KOPT-K1 (cell line): ENCODE measurements around the gene LPP.

Experiments used
- H3K27ac ChIP-seq: fragments of 200-600 bp; sonication (generic); 2 replicates; pipeline ENCODE4 v1.5.1; 2016; ENCODE audit warnings: antibody characterized with exemption, mild to moderate bottlenecking, low read depth, low read length; ENCODE audit not compliant: poor library complexity, severe bottlenecking
- H3K36me3 ChIP-seq: fragments of 200-600 bp; sonication (generic); 2 replicates; pipeline ENCODE4 v1.5.1; 2017; ENCODE audit warnings: antibody characterized with exemption, mild to moderate bottlenecking, low read length, moderate library complexity; ENCODE audit not compliant: insufficient read depth
- H3K9me3 ChIP-seq: fragments of 200-600 bp; sonication (generic); 2 replicates; pipeline ENCODE4 v1.5.1; 2017; ENCODE audit warnings: antibody characterized with exemption, low read length, mild to moderate bottlenecking; ENCODE audit not compliant: insufficient read depth, poor library complexity, severe bottlenecking

The LPP gene

GRCh38 chr3:188154014-188154808, at the start of gene LPP:
LPP (plus strand) TSS chr3:188154157; CDS start chr3:188406121, 251,964 bp downstream.
- Histone ChIP-seq H3K27ac (peak within 1 kb of the TSS; percentile 94), H3K9me3 (no peaks in the 10 kb centered on the region), H3K36me3 (no peaks in the 10 kb centered on the region)

- Histone ChIP-seq H3K36me3 (no peaks in the 10 kb centered on the region), H3K27ac (no peak overlapping the region), H3K9me3 (peaks cover 3% of the 10 kb centered on the region)
Observed at GRCh38 chr3:188106006-188106405, 48.0 kb upstream of the LPP start.

- no peak overlapping the region for H3K27ac ChIP-seq
- no peaks in the 10 kb centered on the region for H3K9me3 ChIP-seq
- H3K36me3 ChIP-seq: no peaks in the 10 kb centered on the region
Observed at GRCh38 chr3:188106454-188106853, 47.5 kb upstream of the LPP start.

- Histone ChIP-seq H3K9me3 (no peaks in the 10 kb centered on the region), H3K36me3 (no peaks in the 10 kb centered on the region), H3K27ac (no peak overlapping the region)
Observed at GRCh38 chr3:188106887-188107830, 46.8 kb upstream of the LPP start.

GRCh38 chr3:188108703-188109412, 45.1 kb upstream of the LPP start:
- Histone ChIP-seq H3K36me3 (no peaks in the 10 kb centered on the region), H3K9me3 (no peaks in the 10 kb centered on the region), H3K27ac (no peak overlapping the region)

- no peaks in the 10 kb centered on the region for H3K36me3 ChIP-seq
- H3K27ac ChIP-seq: no peak overlapping the region
- no peaks in the 10 kb centered on the region for H3K9me3 ChIP-seq
Observed at GRCh38 chr3:188111002-188111584, 42.9 kb upstream of the LPP start.

GRCh38 chr3:188113756-188114155, 40.2 kb upstream of the LPP start:
- Histone ChIP-seq H3K9me3 (no peaks in the 10 kb centered on the region), H3K27ac (no peak overlapping the region), H3K36me3 (no peaks in the 10 kb centered on the region)

GRCh38 chr3:188119846-188120245, 34.1 kb upstream of the LPP start:
- Histone ChIP-seq H3K27ac (no peak overlapping the region), H3K9me3 (no peaks in the 10 kb centered on the region)

GRCh38 chr3:188122571-188123169, 31.3 kb upstream of the LPP start:
- H3K27ac ChIP-seq: no peak overlapping the region
- H3K36me3 ChIP-seq: no peaks in the 10 kb centered on the region
- H3K9me3 ChIP-seq: no peaks in the 10 kb centered on the region

More at GRCh38 chr3:188119846-188120245, 34.1 kb upstream of the LPP start:
- no peaks in the 10 kb centered on the region for H3K36me3 ChIP-seq

GRCh38 chr3:188123170-188123905, 30.6 kb upstream of the LPP start:
- Histone ChIP-seq H3K36me3 (no peaks in the 10 kb centered on the region), H3K27ac (no peak overlapping the region), H3K9me3 (no peaks in the 10 kb centered on the region)

- Histone ChIP-seq H3K9me3 (no peaks in the 10 kb centered on the region), H3K27ac (no peak overlapping the region), H3K36me3 (no peaks in the 10 kb centered on the region)
Observed at GRCh38 chr3:188124184-188124583, 29.8 kb upstream of the LPP start.

- Histone ChIP-seq H3K27ac (no peak overlapping the region), H3K9me3 (no peaks in the 10 kb centered on the region), H3K36me3 (no peaks in the 10 kb centered on the region)
Observed at GRCh38 chr3:188125076-188125475, 28.9 kb upstream of the LPP start.

GRCh38 chr3:188126276-188126675, 27.7 kb upstream of the LPP start:
- Histone ChIP-seq H3K27ac (no peak overlapping the region), H3K36me3 (no peaks in the 10 kb centered on the region), H3K9me3 (no peaks in the 10 kb centered on the region)

- no peaks in the 10 kb centered on the region for H3K9me3 ChIP-seq
- H3K36me3 ChIP-seq: no peaks in the 10 kb centered on the region
- no peak overlapping the region for H3K27ac ChIP-seq
Observed at GRCh38 chr3:188126934-188127333, 27.0 kb upstream of the LPP start.
